ENCODE measurements around the gene EPN1. TPM values are rescaled to one million over a fixed set of nuclear protein-coding genes. Genes with fewer than 3 reads are reported as not detected.

EPN1 gene
- total and polyA plus RNA-seq, 2 donors (not counting 1 experiment from before 2014, with no cell fraction given) = 47.1 to 48.6 TPM

DNA sequence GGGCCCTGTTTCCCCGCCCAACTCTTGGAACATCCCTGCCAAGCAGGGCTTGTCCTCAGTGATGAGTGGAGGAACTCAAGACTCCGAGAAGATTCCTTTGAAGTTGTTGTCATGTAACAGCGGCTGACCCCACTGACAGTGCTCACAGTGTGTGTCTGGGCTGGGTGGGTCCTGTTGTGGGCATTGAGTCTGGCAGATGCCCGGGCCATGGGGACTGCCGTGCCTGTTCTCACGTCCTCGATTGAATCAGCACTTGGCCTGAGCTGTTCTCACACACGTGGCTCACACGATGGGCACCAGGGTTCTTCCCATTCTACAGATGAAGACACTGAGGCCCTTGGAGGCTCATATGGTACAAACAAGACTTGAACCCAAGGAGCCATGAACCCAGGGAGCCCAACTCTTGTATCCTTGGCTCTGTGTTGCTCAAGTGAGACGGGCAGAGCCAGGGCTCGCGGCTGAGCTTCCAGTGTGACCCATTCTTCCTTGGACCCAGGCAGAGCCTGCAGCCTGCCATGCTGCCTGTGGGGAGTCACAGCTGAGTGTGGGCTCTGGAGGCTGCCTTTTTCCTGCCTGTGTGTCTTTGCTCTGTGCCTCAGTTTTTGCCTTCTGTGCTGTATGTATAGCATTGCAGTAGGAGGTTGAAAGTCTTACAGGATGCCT lies 8.6 kb upstream of the EPN1 start:
- Histone ChIP-seq H3K79me2 (ENCODE audit: control insufficient read depth, insufficient read depth, low read length) (peaks cover 83% of the 10 kb centered on the region), H4K20me1 (ENCODE audit: control insufficient read depth, extremely low read depth, insufficient read depth, low read length) (peaks cover 4% of the 10 kb centered on the region)

DNA sequence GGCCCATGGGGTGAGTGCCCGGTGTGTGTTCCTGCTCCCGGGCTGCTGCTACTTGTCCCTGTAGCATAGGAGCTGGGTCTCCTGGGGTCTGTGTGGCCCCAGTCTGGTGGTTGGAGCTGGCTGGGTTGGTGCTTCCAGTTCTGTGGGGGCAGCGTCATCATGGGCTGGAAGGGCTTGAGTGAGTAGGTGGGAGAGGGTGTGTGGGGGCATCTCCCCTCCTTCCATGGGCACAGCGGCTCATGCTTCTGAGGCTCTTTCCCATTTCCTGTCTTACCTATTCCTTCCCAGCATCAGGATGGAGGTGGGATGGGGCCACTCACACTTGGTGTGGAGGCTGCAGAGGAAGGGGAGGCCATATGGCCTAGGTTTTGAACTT lies 8.0 kb upstream of the EPN1 start:
- no peak for TF ChIP-seq EZH2 (IDR thresholded peaks at IDR 0.05; ENCODE audit: low read length, missing control alignments)
- TF ChIP-seq, protein P1, sequence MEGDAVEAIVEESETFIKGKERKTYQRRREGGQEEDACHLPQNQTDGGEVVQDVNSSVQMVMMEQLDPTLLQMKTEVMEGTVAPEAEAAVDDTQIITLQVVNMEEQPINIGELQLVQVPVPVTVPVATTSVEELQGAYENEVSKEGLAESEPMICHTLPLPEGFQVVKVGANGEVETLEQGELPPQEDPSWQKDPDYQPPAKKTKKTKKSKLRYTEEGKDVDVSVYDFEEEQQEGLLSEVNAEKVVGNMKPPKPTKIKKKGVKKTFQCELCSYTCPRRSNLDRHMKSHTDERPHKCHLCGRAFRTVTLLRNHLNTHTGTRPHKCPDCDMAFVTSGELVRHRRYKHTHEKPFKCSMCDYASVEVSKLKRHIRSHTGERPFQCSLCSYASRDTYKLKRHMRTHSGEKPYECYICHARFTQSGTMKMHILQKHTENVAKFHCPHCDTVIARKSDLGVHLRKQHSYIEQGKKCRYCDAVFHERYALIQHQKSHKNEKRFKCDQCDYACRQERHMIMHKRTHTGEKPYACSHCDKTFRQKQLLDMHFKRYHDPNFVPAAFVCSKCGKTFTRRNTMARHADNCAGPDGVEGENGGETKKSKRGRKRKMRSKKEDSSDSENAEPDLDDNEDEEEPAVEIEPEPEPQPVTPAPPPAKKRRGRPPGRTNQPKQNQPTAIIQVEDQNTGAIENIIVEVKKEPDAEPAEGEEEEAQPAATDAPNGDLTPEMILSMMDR (conservative IDR thresholded peaks at IDR 0.05 in 1 of 2, IDR thresholded peaks at IDR 0.05 in 1 of 2; ENCODE audit: low read depth in 1 of 2, low read length in 2 of 2) = no peak
- Histone ChIP-seq H3K4me3 (replicated peaks in 1 of 4; ENCODE audit: control extremely low read depth in 1 of 4, insufficient read depth in 1 of 4, low read depth in 3 of 4, low read length in 4 of 4) (no peak overlapping the region), H3K9me3 (ENCODE audit: control insufficient read depth, insufficient read depth, low read depth, low read length) (no peaks in the 10 kb centered on the region), H3K27me3 (ENCODE audit: control insufficient read depth, insufficient read depth, low read length) (no peaks in the 10 kb centered on the region), H4K20me1 (ENCODE audit: control insufficient read depth, extremely low read depth, insufficient read depth, low read length) (peaks cover 4% of the 10 kb centered on the region), H2AFZ (ENCODE audit: low read length) (no peak overlapping the region), H3K9ac (ENCODE audit: insufficient read depth, low read length) (no peak overlapping the region), H3K4me2 (ENCODE audit: extremely low read depth, insufficient read depth, low read length) (no peak overlapping the region), H3K27ac (ENCODE audit: insufficient read depth, low read length) (no peak overlapping the region), H3K79me2 (ENCODE audit: control insufficient read depth, insufficient read depth, low read length) (peaks cover 80% of the 10 kb centered on the region), H3K4me1 (ENCODE audit: control insufficient read depth, extremely low read depth, insufficient read depth, low read length) (no peaks in the 10 kb centered on the region), H3K36me3 (ENCODE audit: control insufficient read depth, insufficient read depth, low read length) (peaks cover 54% of the 10 kb centered on the region)
- no peak for DNase-seq (ENCODE audit: low read depth in 2 of 2)

More for the DNA sequence above, 8.6 kb upstream of the EPN1 start:
- H3K9ac ChIP-seq (ENCODE audit: insufficient read depth, low read length) = no peak overlapping the region
- H3K4me3 ChIP-seq (replicated peaks in 1 of 4; ENCODE audit: control extremely low read depth in 1 of 4, insufficient read depth in 1 of 4, low read depth in 3 of 4, low read length in 4 of 4) = no peak overlapping the region
- no peak overlapping the region for H2AFZ ChIP-seq (ENCODE audit: low read length)
- H3K9me3 ChIP-seq (ENCODE audit: control insufficient read depth, insufficient read depth, low read depth, low read length) = no peaks in the 10 kb centered on the region
- no peak overlapping the region for H3K27ac ChIP-seq (ENCODE audit: insufficient read depth, low read length)
- H3K4me2 ChIP-seq (ENCODE audit: extremely low read depth, insufficient read depth, low read length) = no peak overlapping the region
- H3K36me3 ChIP-seq (ENCODE audit: control insufficient read depth, insufficient read depth, low read length) = peaks cover 58% of the 10 kb centered on the region
- no peaks in the 10 kb centered on the region for H3K27me3 ChIP-seq (ENCODE audit: control insufficient read depth, insufficient read depth, low read length)
- no peak for DNase-seq (ENCODE audit: low read depth in 2 of 2)
- no peaks in the 10 kb centered on the region for H3K4me1 ChIP-seq (ENCODE audit: control insufficient read depth, extremely low read depth, insufficient read depth, low read length)
- TF ChIP-seq, protein P1 (conservative IDR thresholded peaks at IDR 0.05 in 1 of 2, IDR thresholded peaks at IDR 0.05 in 1 of 2; ENCODE audit: low read depth in 1 of 2, low read length in 2 of 2) = no peak
- TF ChIP-seq EZH2 (IDR thresholded peaks at IDR 0.05; ENCODE audit: low read length, missing control alignments) = no peak

DNA sequence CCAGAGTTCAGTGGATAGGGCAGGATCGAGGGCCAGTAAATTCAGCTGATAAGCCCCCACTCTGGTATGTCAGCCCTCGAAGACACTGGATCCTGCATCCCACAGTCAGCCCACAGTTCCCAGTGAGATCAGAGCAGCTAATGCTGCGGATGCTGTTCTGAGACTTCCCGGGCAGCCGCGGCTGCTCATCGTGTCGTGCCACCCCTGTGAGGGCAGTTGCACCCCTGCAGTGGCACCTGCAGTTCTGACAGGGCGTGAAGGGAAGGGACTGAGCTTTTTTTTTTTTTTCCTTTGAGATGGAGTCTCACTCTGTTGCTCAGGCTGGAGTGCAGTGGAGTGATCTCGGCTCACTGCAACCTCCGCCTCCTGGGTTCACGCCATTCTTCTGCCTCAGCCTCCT lies 7.5 kb upstream of the EPN1 start:
- peaks cover 4% of the 10 kb centered on the region for H4K20me1 ChIP-seq (ENCODE audit: control insufficient read depth, extremely low read depth, insufficient read depth, low read length)
- no peak overlapping the region for H2AFZ ChIP-seq (ENCODE audit: low read length)
- no peak overlapping the region for H3K27ac ChIP-seq (ENCODE audit: insufficient read depth, low read length)
- TF ChIP-seq EZH2 (IDR thresholded peaks at IDR 0.05; ENCODE audit: low read length, missing control alignments) = no peak
- TF ChIP-seq, protein P1 (conservative IDR thresholded peaks at IDR 0.05 in 1 of 2, IDR thresholded peaks at IDR 0.05 in 1 of 2; ENCODE audit: low read depth in 1 of 2, low read length in 2 of 2) = no peak
- no peaks in the 10 kb centered on the region for H3K4me1 ChIP-seq (ENCODE audit: control insufficient read depth, extremely low read depth, insufficient read depth, low read length)
- peaks cover 82% of the 10 kb centered on the region for H3K79me2 ChIP-seq (ENCODE audit: control insufficient read depth, insufficient read depth, low read length)
- H3K4me2 ChIP-seq (ENCODE audit: extremely low read depth, insufficient read depth, low read length) = no peak overlapping the region
- DNase-seq (ENCODE audit: low read depth in 2 of 2) = no peak
- no peak overlapping the region for H3K9ac ChIP-seq (ENCODE audit: insufficient read depth, low read length)
- H3K9me3 ChIP-seq (ENCODE audit: control insufficient read depth, insufficient read depth, low read depth, low read length) = no peaks in the 10 kb centered on the region
- peaks cover 53% of the 10 kb centered on the region for H3K36me3 ChIP-seq (ENCODE audit: control insufficient read depth, insufficient read depth, low read length)
- no peak overlapping the region for H3K4me3 ChIP-seq (replicated peaks in 1 of 4; ENCODE audit: control extremely low read depth in 1 of 4, insufficient read depth in 1 of 4, low read depth in 3 of 4, low read length in 4 of 4)
- no peaks in the 10 kb centered on the region for H3K27me3 ChIP-seq (ENCODE audit: control insufficient read depth, insufficient read depth, low read length)

Measured in fibroblast of lung (primary cell).